Parathyroid adenoma (tissue), 2 donors: ENCODE measurements around the gene ZNF212.

Source experiments
- H2AFZ ChIP-seq: fragments of 300-600 bp; sonication (generic); one replicate; pipeline ENCODE4 v1.7.0; 2017; ENCODE audit warnings: antibody characterized with exemption, mild to moderate bottlenecking
- H3K27ac ChIP-seq: fragments of 300-600 bp; sonication (generic); one replicate; pipeline ENCODE4 v1.7.0; 2017
- H3K27me3 ChIP-seq: fragments of 300-600 bp; sonication (generic); one replicate; pipeline ENCODE4 v1.7.0; 2017; ENCODE audit warnings: low read length; ENCODE audit not compliant: control insufficient read depth, insufficient read depth
- H3K36me3 ChIP-seq: fragments of 300-600 bp; sonication (generic); one replicate; pipeline ENCODE4 v1.7.0; 2017; ENCODE audit warnings: low read length; ENCODE audit not compliant: control insufficient read depth, insufficient read depth
- H3K4me1 ChIP-seq: fragments of 300-600 bp; sonication (generic); one replicate; pipeline ENCODE4 v1.7.0; 2017; ENCODE audit warnings: control low read depth
- H3K4me2 ChIP-seq: fragments of 300-600 bp; sonication (generic); one replicate; pipeline ENCODE4 v1.7.0; 2017; ENCODE audit warnings: low read length
- H3K4me3 ChIP-seq: fragments of 300-600 bp; sonication (generic); one replicate; pipeline ENCODE4 v1.7.0; 2017; ENCODE audit warnings: low read depth, low read length
- H3K79me2 ChIP-seq: fragments of 300-600 bp; sonication (generic); one replicate; pipeline ENCODE4 v1.7.0; 2017; ENCODE audit warnings: control low read depth
- H3K9ac ChIP-seq: fragments of 300-600 bp; sonication (generic); one replicate; pipeline ENCODE4 v1.7.0; 2017; ENCODE audit warnings: mild to moderate bottlenecking
- H3K9me3 ChIP-seq: fragments of 300-600 bp; sonication (generic); one replicate; pipeline ENCODE4 v1.7.0; 2017; ENCODE audit warnings: low read length; ENCODE audit not compliant: control insufficient read depth
- TF ChIP-seq, protein P1 (sequence below): fragments of 300-600 bp; sonication (generic); IDR thresholded peaks from one replicate; pipeline ENCODE4 v1.7.0; 2017; ENCODE audit warnings: antibody characterized with exemption, mild to moderate bottlenecking
- donor health status: primary hyperparathyroidism.

Gene ZNF212

DNA sequence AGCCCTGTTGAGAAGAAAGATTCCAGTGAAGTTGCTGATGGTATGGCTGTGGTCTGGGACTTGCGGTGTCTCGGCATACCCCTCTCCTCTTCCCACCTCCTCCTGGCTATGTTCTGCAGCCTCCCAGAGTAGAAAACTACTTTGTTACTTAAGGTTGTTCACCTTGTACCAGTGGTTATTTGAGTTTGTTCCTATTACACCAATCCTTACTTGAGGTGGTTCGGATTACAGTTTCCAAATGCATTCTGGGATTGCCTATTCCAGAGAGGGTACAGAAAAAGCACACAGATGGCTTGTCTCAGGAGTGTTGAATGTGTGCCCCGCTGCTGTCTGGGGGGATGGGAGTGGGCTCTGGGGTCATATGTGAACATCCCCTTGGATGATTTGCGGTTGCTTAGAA lies 15.7 kb downstream of the ZNF212 start:
- no peak overlapping the region for H3K4me3 ChIP-seq
- H2AFZ ChIP-seq, result no peak overlapping the region
- H3K4me1 ChIP-seq, result no peaks in the 10 kb centered on the region
- H3K9ac ChIP-seq, result no peak overlapping the region
- no peaks in the 10 kb centered on the region for H3K79me2 ChIP-seq
- H3K36me3 ChIP-seq, result no peaks in the 10 kb centered on the region
- H3K9me3 ChIP-seq, result no peaks in the 10 kb centered on the region
- H3K27ac ChIP-seq, result no peak overlapping the region
- no peaks in the 10 kb centered on the region for H3K27me3 ChIP-seq
- no peak overlapping the region for H3K4me2 ChIP-seq
- TF ChIP-seq, protein P1, sequence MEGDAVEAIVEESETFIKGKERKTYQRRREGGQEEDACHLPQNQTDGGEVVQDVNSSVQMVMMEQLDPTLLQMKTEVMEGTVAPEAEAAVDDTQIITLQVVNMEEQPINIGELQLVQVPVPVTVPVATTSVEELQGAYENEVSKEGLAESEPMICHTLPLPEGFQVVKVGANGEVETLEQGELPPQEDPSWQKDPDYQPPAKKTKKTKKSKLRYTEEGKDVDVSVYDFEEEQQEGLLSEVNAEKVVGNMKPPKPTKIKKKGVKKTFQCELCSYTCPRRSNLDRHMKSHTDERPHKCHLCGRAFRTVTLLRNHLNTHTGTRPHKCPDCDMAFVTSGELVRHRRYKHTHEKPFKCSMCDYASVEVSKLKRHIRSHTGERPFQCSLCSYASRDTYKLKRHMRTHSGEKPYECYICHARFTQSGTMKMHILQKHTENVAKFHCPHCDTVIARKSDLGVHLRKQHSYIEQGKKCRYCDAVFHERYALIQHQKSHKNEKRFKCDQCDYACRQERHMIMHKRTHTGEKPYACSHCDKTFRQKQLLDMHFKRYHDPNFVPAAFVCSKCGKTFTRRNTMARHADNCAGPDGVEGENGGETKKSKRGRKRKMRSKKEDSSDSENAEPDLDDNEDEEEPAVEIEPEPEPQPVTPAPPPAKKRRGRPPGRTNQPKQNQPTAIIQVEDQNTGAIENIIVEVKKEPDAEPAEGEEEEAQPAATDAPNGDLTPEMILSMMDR, result no peak

DNA sequence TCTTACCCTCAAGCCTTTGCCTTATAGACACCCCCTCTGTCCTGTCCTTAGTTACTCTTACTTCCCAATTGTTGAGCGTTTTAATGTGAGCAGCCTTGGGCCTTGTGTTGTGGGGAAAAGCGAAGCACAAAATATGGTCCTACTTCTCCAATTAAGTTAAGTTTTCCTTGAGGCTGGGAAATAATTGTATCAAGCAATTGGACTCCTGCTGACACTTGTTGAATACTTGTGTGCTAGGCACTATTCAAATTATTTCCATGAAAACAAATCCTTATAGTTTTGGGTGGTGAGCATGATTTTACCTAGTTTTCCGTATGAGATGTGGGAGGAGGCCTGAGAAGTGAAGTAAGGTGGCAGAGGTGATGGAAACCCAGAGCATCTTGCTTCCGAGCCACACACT lies 17.1 kb downstream of the ZNF212 start:
- H3K27ac ChIP-seq, result no peak overlapping the region
- H3K27me3 ChIP-seq, result no peaks in the 10 kb centered on the region
- no peak overlapping the region for H2AFZ ChIP-seq
- H3K4me2 ChIP-seq, result no peak overlapping the region
- H3K4me1 ChIP-seq, result no peaks in the 10 kb centered on the region
- H3K36me3 ChIP-seq, result no peaks in the 10 kb centered on the region
- H3K79me2 ChIP-seq, result no peaks in the 10 kb centered on the region
- TF ChIP-seq, protein P1, result no peak
- no peak overlapping the region for H3K9ac ChIP-seq
- no peak overlapping the region for H3K4me3 ChIP-seq
- no peaks in the 10 kb centered on the region for H3K9me3 ChIP-seq

DNA sequence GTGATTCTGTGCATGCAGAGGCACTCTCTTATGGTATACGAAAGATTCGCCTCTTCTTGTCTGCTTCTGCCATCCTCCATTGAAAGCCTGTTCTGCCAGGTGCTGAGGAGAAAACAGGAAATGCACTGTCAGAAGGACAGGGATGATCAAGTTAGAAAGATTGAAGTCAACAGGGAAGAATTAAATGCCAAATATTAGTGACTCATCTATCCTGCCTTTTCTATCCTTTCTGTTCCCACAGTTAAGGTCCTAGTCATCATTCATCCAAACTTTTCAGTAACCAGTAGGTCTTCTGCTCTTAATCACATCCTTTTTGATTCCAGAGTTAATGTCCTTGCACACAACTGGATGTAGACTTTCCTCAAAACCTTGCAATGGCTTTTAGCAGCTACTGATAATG lies 17.7 kb downstream of the ZNF212 start:
- H2AFZ ChIP-seq, result no peak overlapping the region
- H3K4me1 ChIP-seq, result no peaks in the 10 kb centered on the region
- H3K4me3 ChIP-seq, result no peak overlapping the region
- H3K4me2 ChIP-seq, result no peak overlapping the region
- TF ChIP-seq, protein P1, result no peak
- H3K36me3 ChIP-seq, result no peaks in the 10 kb centered on the region
- H3K27ac ChIP-seq, result no peak overlapping the region
- no peaks in the 10 kb centered on the region for H3K9me3 ChIP-seq
- no peaks in the 10 kb centered on the region for H3K79me2 ChIP-seq
- no peak overlapping the region for H3K9ac ChIP-seq
- no peaks in the 10 kb centered on the region for H3K27me3 ChIP-seq

DNA sequence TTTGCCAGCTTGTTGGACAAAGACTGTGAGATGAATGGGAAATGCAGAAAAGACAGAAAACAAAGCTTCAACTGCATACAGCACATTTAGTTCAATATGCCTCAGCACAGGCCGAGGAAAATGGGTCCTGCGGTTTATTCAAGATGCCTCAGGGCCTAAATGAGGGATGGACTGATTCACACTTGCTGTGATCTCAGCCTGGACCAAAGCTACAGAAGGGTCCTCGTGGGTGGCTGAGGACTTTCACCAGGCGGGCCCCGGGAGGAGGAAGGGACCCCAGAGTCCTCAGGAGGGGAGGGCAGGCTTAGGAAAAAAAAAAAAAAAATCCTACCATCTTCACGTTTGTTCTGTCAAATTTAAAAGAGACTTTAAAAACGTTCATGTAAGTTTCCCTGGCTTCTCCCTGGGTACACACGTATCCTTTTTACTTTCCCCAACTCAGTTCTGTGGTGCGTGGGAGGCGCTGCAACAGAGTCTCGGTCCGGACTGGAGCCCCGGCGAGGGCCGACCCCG lies 21.9 kb downstream of the ZNF212 start:
- Histone ChIP-seq H2AFZ (peak overlapping the region; percentile 97), H3K4me3 (peak overlapping the region; percentile 49), H3K36me3 (no peaks in the 10 kb centered on the region), H3K9ac (peak overlapping the region; percentile 43), H3K4me2 (peak overlapping the region; percentile 79), H3K27ac (peak overlapping the region; percentile 7), H3K9me3 (no peaks in the 10 kb centered on the region), H3K79me2 (no peaks in the 10 kb centered on the region), H3K27me3 (no peaks in the 10 kb centered on the region), H3K4me1 (no peaks in the 10 kb centered on the region)
- TF ChIP-seq, protein P1, result no peak
